SK-N-MC (cell line): ENCODE measurements around the gene KIAA1217.

ENCODE experiments used
- DNase-seq: peaks from one replicate; pipeline ENCODE4 v3.0.0-alpha.2; 2011; ENCODE audit warnings: low read depth, low spot score
- H3K27ac ChIP-seq: fragments of 200-600 bp; sonication (generic); 2 replicates; pipeline ENCODE4 v1.5.1; 2016; ENCODE audit warnings: mixed run types
- H3K36me3 ChIP-seq: fragments of 200-600 bp; sonication (generic); 2 replicates; pipeline ENCODE4 v1.6.1; 2017; ENCODE audit warnings: antibody characterized with exemption, low read length, mixed read lengths; ENCODE audit not compliant: insufficient read depth
- H3K4me3 ChIP-seq: fragments of 200-600 bp; sonication (generic); 2 replicates; pipeline ENCODE4 v1.5.1; 2016
- H3K9ac ChIP-seq: fragments of 200-600 bp; sonication (generic); 2 replicates; pipeline ENCODE4 v1.8.0; 2017; ENCODE audit warnings: mixed run types, mixed read lengths; ENCODE audit not compliant: insufficient read length
- H3K9me3 ChIP-seq: fragments of 200-600 bp; sonication (generic); 2 replicates; pipeline ENCODE4 v1.6.1; 2017; ENCODE audit warnings: low read depth, mild to moderate bottlenecking, antibody characterized with exemption, low read length, moderate library complexity, mixed read lengths
- EZH2 ChIP-seq: fragments of 200-600 bp; sonication (generic); IDR thresholded peaks from one replicate; pipeline ENCODE4 v1.6.1; 2017; ENCODE audit warnings: antibody characterized with exemption
- FOXP2 ChIP-seq: optimal IDR thresholded peaks from 2 replicates; pipeline ENCODE3; 2011; ENCODE audit warnings: mild to moderate bottlenecking, moderate library complexity; ENCODE audit not compliant: insufficient read depth; ENCODE audit errors: extremely low read length, control extremely low read depth
- POLR2AphosphoS5 ChIP-seq: IDR thresholded peaks from 2 replicates; pipeline ENCODE4 v1.6.1; 2012; ENCODE audit warnings: mild to moderate bottlenecking, low read depth, low read length, borderline replicate concordance

KIAA1217 gene

DNA sequence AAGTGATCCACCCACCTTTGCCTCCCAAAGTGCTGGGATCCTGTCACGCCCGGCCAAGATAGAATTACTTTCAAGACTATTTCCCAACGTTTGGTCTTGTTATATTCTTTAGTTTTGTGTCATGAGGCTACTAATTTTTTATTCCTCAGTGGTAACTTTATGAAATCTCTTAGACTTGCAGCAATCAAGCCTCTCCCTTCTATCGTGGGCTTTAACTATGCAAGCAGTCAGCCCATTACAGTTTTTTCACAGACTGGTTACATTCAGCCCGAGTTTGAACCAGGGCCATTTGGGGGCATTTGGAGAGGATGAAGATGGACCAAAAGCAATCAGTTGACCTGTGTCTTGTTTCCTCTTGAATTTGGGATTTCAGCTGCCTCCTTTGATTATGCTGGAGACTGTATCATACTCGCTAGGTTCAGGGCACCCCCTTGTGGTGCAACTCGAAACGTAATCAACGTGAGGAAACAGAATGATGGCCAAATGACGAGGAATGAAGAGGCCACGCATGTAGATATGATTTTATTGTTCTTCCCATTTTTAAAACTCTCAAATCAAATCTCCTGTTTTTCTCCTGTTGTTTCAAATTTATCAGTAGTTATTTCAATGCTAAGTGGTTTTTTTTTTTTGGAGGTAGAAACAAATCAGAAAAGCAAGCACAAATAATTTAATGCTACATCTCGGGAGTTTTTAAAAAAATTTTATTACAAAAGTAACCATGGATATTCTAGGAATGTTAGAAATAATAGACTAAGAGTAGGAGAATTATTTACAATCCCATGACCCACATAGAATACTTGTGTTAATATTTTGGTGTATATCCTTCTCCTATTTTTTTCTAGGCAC lies 151.6 kb downstream of the KIAA1217 start:
- H3K36me3 ChIP-seq, result no peaks in the 10 kb centered on the region
- no peak for DNase-seq
- H3K9me3 ChIP-seq, result no peaks in the 10 kb centered on the region
- peak overlapping the region; percentile 50; the same call in 1 of the 2 replicates for H3K27ac ChIP-seq
- TF ChIP-seq FOXP2 (no peak), POLR2AphosphoS5 (no peak), EZH2 (no peak)
- no peak overlapping the region for H3K9ac ChIP-seq
- H3K4me3 ChIP-seq, result no peak overlapping the region

DNA sequence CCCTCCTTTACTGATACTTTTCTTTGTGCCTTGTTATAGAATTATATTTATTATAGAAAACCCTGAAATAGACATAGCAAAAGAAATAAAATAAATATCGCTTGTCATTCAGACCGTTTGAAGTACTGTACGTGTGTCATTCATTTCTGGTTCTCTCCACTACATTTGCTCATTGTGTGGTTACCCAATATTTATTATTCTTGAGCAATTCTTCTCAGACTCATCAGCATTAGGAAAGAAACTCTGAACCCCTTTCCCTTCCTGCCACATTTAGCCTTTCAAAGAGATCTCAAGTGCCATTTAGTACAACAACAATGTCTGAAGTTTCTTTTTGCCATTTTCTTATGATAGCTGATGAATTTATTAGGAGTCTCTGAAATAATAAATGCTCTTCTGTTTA lies 154.1 kb downstream of the KIAA1217 start:
- Histone ChIP-seq H3K9ac (no peak overlapping the region), H3K9me3 (no peaks in the 10 kb centered on the region), H3K4me3 (no peak overlapping the region), H3K36me3 (no peaks in the 10 kb centered on the region), H3K27ac (peak overlapping the region; percentile 88)
- no peak for TF ChIP-seq POLR2AphosphoS5
- no peak for TF ChIP-seq FOXP2
- TF ChIP-seq EZH2, result no peak
- no peak for DNase-seq

- DNase-seq, result no peak
- Histone ChIP-seq H3K27ac (no peak overlapping the region), H3K4me3 (no peak overlapping the region), H3K9ac (no peak overlapping the region), H3K9me3 (no peaks in the 10 kb centered on the region), H3K36me3 (peaks cover 9% of the 10 kb centered on the region; the same call in 1 of the 2 replicates)
- no peak for TF ChIP-seq FOXP2
- no peak for TF ChIP-seq EZH2
- TF ChIP-seq POLR2AphosphoS5, result no peak
Observed at GRCh38 chr10:24367688-24368087, 158.8 kb downstream of the KIAA1217 start.

DNA sequence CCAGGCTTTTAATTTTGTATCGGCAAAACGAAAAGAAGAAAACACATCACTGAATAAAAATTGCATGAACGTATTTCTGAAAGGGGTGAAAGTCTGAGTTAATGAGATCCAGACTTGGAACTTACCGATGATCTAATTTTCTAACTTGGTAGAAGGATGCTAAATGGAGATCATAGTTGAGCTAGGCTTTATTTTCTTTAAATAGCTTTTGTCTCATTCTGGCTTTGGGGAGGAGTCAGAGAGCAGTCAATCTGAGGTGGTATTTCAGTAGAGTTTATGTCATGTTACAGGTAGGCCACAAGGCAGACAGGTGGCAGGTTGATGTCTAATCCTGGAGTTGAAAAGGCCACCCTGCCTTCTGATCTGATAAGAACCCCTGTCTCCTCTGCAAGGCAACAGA lies 161.9 kb downstream of the KIAA1217 start:
- no peaks in the 10 kb centered on the region for H3K9me3 ChIP-seq
- DNase-seq, result no peak
- H3K27ac ChIP-seq, result no peak overlapping the region
- H3K9ac ChIP-seq, result no peak overlapping the region
- no peak overlapping the region for H3K4me3 ChIP-seq
- TF ChIP-seq POLR2AphosphoS5, result no peak
- TF ChIP-seq FOXP2, result no peak
- no peak for TF ChIP-seq EZH2
- H3K36me3 ChIP-seq, result peaks cover 9% of the 10 kb centered on the region; the same call in 1 of the 2 replicates

- Histone ChIP-seq H3K27ac (no peak overlapping the region), H3K36me3 (peaks cover 9% of the 10 kb centered on the region; the same call in 1 of the 2 replicates), H3K4me3 (no peak overlapping the region), H3K9me3 (no peaks in the 10 kb centered on the region), H3K9ac (no peak overlapping the region)
- DNase-seq, result no peak
- TF ChIP-seq FOXP2 (no peak), POLR2AphosphoS5 (no peak), EZH2 (no peak)
Observed at GRCh38 chr10:24371396-24371795, 162.5 kb downstream of the KIAA1217 start.

- no peak for DNase-seq
- Histone ChIP-seq H3K27ac (no peak overlapping the region), H3K4me3 (no peak overlapping the region), H3K9ac (no peak overlapping the region), H3K9me3 (no peaks in the 10 kb centered on the region), H3K36me3 (peaks cover 9% of the 10 kb centered on the region; the same call in 1 of the 2 replicates)
- TF ChIP-seq POLR2AphosphoS5 (no peak), EZH2 (no peak), FOXP2 (no peak)
Observed at GRCh38 chr10:24374134-24374915, 165.4 kb downstream of the KIAA1217 start.

GRCh38 chr10:24375510-24375909 lies 166.6 kb downstream of the KIAA1217 start:
- Histone ChIP-seq H3K27ac (no peak overlapping the region), H3K9me3 (no peaks in the 10 kb centered on the region), H3K36me3 (peaks cover 8% of the 10 kb centered on the region; the same call in 1 of the 2 replicates), H3K9ac (no peak overlapping the region), H3K4me3 (no peak overlapping the region)
- no peak for DNase-seq
- TF ChIP-seq EZH2 (no peak), FOXP2 (no peak), POLR2AphosphoS5 (no peak)

DNA sequence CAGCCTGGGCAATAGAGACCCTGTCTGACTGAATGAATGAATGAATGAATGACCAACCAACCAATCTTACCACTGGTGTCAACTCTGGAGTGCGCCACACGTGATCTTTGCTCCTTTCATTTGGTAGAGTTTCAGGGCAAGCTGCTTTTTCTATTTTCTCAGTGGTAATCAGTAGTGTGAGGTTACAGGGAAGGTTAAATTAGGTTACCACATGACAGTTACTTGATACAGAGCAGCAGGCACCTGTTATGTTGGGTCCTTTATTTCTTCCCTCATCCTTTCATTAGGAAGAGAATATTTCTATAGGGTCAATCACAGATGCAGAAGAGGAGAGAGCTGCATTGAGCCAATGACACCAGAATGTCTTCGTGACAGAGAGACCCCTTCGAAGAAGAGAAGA lies 167.8 kb downstream of the KIAA1217 start:
- Histone ChIP-seq H3K9me3 (no peaks in the 10 kb centered on the region), H3K9ac (no peak overlapping the region), H3K36me3 (peaks cover 4% of the 10 kb centered on the region; the same call in 1 of the 2 replicates), H3K27ac (no peak overlapping the region), H3K4me3 (no peak overlapping the region)
- DNase-seq, result no peak
- TF ChIP-seq FOXP2 (no peak), POLR2AphosphoS5 (no peak), EZH2 (no peak)
